ENCODE data around the gene APBA2.
"Not testable (repeated sequence)": the region's sequence is repeated elsewhere in the genome, so short reads cannot be mapped to it uniquely, and the experiment has no call there.

APBA2 gene

GRCh38 chr15:29097971-29098370 is 212.2 kb downstream of the APBA2 start:
- H3K9ac ChIP-seq (ENCODE audit: low read depth, low read length) = no peak overlapping the region
- H3K27me3 ChIP-seq (ENCODE audit: control insufficient read depth, insufficient read depth, low read length) = no peaks in the 10 kb centered on the region
- H3K4me1 ChIP-seq (ENCODE audit: control insufficient read depth, insufficient read depth, low read length) = peaks cover 2% of the 10 kb centered on the region
- H3K9me3 ChIP-seq (ENCODE audit: control insufficient read depth, insufficient read depth, low read length) = no peaks in the 10 kb centered on the region
- no peaks in the 10 kb centered on the region for H3K36me3 ChIP-seq (ENCODE audit: control insufficient read depth, insufficient read depth, low read length)
- H3K4me3 ChIP-seq (ENCODE audit: low read depth, low read length) = no peak overlapping the region

GRCh38 chr15:29098652-29099051 is 212.9 kb downstream of the APBA2 start:
- H3K9ac ChIP-seq (ENCODE audit: low read depth, low read length) = no peak overlapping the region
- peaks cover 2% of the 10 kb centered on the region for H3K4me1 ChIP-seq (ENCODE audit: control insufficient read depth, insufficient read depth, low read length)
- H3K36me3 ChIP-seq (ENCODE audit: control insufficient read depth, insufficient read depth, low read length) = no peaks in the 10 kb centered on the region
- no peaks in the 10 kb centered on the region for H3K27me3 ChIP-seq (ENCODE audit: control insufficient read depth, insufficient read depth, low read length)
- no peaks in the 10 kb centered on the region for H3K9me3 ChIP-seq (ENCODE audit: control insufficient read depth, insufficient read depth, low read length)
- H3K4me3 ChIP-seq (ENCODE audit: low read depth, low read length) = no peak overlapping the region

- H3K4me1 ChIP-seq (ENCODE audit: control insufficient read depth, insufficient read depth, low read length) = peaks cover 2% of the 10 kb centered on the region
- no peaks in the 10 kb centered on the region for H3K27me3 ChIP-seq (ENCODE audit: control insufficient read depth, insufficient read depth, low read length)
- no peak overlapping the region for H3K9ac ChIP-seq (ENCODE audit: low read depth, low read length)
- H3K36me3 ChIP-seq (ENCODE audit: control insufficient read depth, insufficient read depth, low read length) = no peaks in the 10 kb centered on the region
- no peaks in the 10 kb centered on the region for H3K9me3 ChIP-seq (ENCODE audit: control insufficient read depth, insufficient read depth, low read length)
- no peak overlapping the region for H3K4me3 ChIP-seq (ENCODE audit: low read depth, low read length)
Observed at GRCh38 chr15:29099131-29099880, 213.5 kb downstream of the APBA2 start.

GRCh38 chr15:29100486-29101000 is 214.8 kb downstream of the APBA2 start:
- H3K36me3 ChIP-seq (ENCODE audit: control insufficient read depth, insufficient read depth, low read length) = no peaks in the 10 kb centered on the region
- H3K27me3 ChIP-seq (ENCODE audit: control insufficient read depth, insufficient read depth, low read length) = no peaks in the 10 kb centered on the region
- H3K9me3 ChIP-seq (ENCODE audit: control insufficient read depth, insufficient read depth, low read length) = no peaks in the 10 kb centered on the region
- peaks cover 2% of the 10 kb centered on the region for H3K4me1 ChIP-seq (ENCODE audit: control insufficient read depth, insufficient read depth, low read length)
- H3K9ac ChIP-seq (ENCODE audit: low read depth, low read length) = no peak overlapping the region
- H3K4me3 ChIP-seq (ENCODE audit: low read depth, low read length) = no peak overlapping the region

- Histone ChIP-seq H3K36me3 (ENCODE audit: control insufficient read depth, insufficient read depth, low read length) (no peaks in the 10 kb centered on the region), H3K4me3 (ENCODE audit: low read depth, low read length) (no peak overlapping the region), H3K27me3 (ENCODE audit: control insufficient read depth, insufficient read depth, low read length) (no peaks in the 10 kb centered on the region), H3K4me1 (ENCODE audit: control insufficient read depth, insufficient read depth, low read length) (peaks cover 2% of the 10 kb centered on the region), H3K9me3 (ENCODE audit: control insufficient read depth, insufficient read depth, low read length) (no peaks in the 10 kb centered on the region), H3K9ac (ENCODE audit: low read depth, low read length) (no peak overlapping the region)
Observed at GRCh38 chr15:29101491-29101890, 215.7 kb downstream of the APBA2 start.

GRCh38 chr15:29102173-29102794 is 216.5 kb downstream of the APBA2 start:
- not testable (repeated sequence) for H3K36me3 ChIP-seq (ENCODE audit: control insufficient read depth, insufficient read depth, low read length); H3K4me3 ChIP-seq (ENCODE audit: low read depth, low read length); H3K9ac ChIP-seq (ENCODE audit: low read depth, low read length)

GRCh38 chr15:29102911-29103823 is 217.4 kb downstream of the APBA2 start:
- Histone ChIP-seq H3K4me3 (ENCODE audit: low read depth, low read length) (peak overlapping the region; percentile 45), H3K9ac (ENCODE audit: low read depth, low read length) (no peak overlapping the region), H3K36me3 (ENCODE audit: control insufficient read depth, insufficient read depth, low read length) (no peaks in the 10 kb centered on the region), H3K9me3 (ENCODE audit: control insufficient read depth, insufficient read depth, low read length) (no peaks in the 10 kb centered on the region), H3K27me3 (ENCODE audit: control insufficient read depth, insufficient read depth, low read length) (no peaks in the 10 kb centered on the region), H3K4me1 (ENCODE audit: control insufficient read depth, insufficient read depth, low read length) (peaks cover 2% of the 10 kb centered on the region)

More at GRCh38 chr15:29102173-29102794, 216.5 kb downstream of the APBA2 start:
- not testable (repeated sequence) for H3K4me1 ChIP-seq (ENCODE audit: control insufficient read depth, insufficient read depth, low read length); H3K9me3 ChIP-seq (ENCODE audit: control insufficient read depth, insufficient read depth, low read length); H3K27me3 ChIP-seq (ENCODE audit: control insufficient read depth, insufficient read depth, low read length)

- H3K9me3 ChIP-seq (ENCODE audit: control insufficient read depth, insufficient read depth, low read length) = no peaks in the 10 kb centered on the region
- H3K9ac ChIP-seq (ENCODE audit: low read depth, low read length) = no peak overlapping the region
- H3K27me3 ChIP-seq (ENCODE audit: control insufficient read depth, insufficient read depth, low read length) = no peaks in the 10 kb centered on the region
- peaks cover 2% of the 10 kb centered on the region for H3K4me1 ChIP-seq (ENCODE audit: control insufficient read depth, insufficient read depth, low read length)
- no peaks in the 10 kb centered on the region for H3K36me3 ChIP-seq (ENCODE audit: control insufficient read depth, insufficient read depth, low read length)
- peak overlapping the region; percentile 45 for H3K4me3 ChIP-seq (ENCODE audit: low read depth, low read length)
Observed at GRCh38 chr15:29103824-29104565, 218.2 kb downstream of the APBA2 start.

GRCh38 chr15:29104566-29104880 is 218.7 kb downstream of the APBA2 start:
- H3K4me1 ChIP-seq (ENCODE audit: control insufficient read depth, insufficient read depth, low read length) = peaks cover 2% of the 10 kb centered on the region
- no peak overlapping the region for H3K9ac ChIP-seq (ENCODE audit: low read depth, low read length)
- no peaks in the 10 kb centered on the region for H3K27me3 ChIP-seq (ENCODE audit: control insufficient read depth, insufficient read depth, low read length)
- no peaks in the 10 kb centered on the region for H3K9me3 ChIP-seq (ENCODE audit: control insufficient read depth, insufficient read depth, low read length)
- no peaks in the 10 kb centered on the region for H3K36me3 ChIP-seq (ENCODE audit: control insufficient read depth, insufficient read depth, low read length)
- H3K4me3 ChIP-seq (ENCODE audit: low read depth, low read length) = no peak overlapping the region

GRCh38 chr15:29105151-29105854 is 219.5 kb downstream of the APBA2 start:
- no peaks in the 10 kb centered on the region for H3K27me3 ChIP-seq (ENCODE audit: control insufficient read depth, insufficient read depth, low read length)
- no peak overlapping the region for H3K9ac ChIP-seq (ENCODE audit: low read depth, low read length)
- H3K9me3 ChIP-seq (ENCODE audit: control insufficient read depth, insufficient read depth, low read length) = no peaks in the 10 kb centered on the region
- H3K36me3 ChIP-seq (ENCODE audit: control insufficient read depth, insufficient read depth, low read length) = no peaks in the 10 kb centered on the region
- H3K4me1 ChIP-seq (ENCODE audit: control insufficient read depth, insufficient read depth, low read length) = peaks cover 2% of the 10 kb centered on the region
- no peak overlapping the region for H3K4me3 ChIP-seq (ENCODE audit: low read depth, low read length)

GRCh38 chr15:29106116-29106515 is 220.3 kb downstream of the APBA2 start:
- Histone ChIP-seq H3K9ac (ENCODE audit: low read depth, low read length) (no peak overlapping the region), H3K4me3 (ENCODE audit: low read depth, low read length) (no peak overlapping the region), H3K4me1 (ENCODE audit: control insufficient read depth, insufficient read depth, low read length) (peaks cover 2% of the 10 kb centered on the region), H3K27me3 (ENCODE audit: control insufficient read depth, insufficient read depth, low read length) (no peaks in the 10 kb centered on the region), H3K9me3 (ENCODE audit: control insufficient read depth, insufficient read depth, low read length) (no peaks in the 10 kb centered on the region), H3K36me3 (ENCODE audit: control insufficient read depth, insufficient read depth, low read length) (no peaks in the 10 kb centered on the region)

Data from iPS-15b (cell line).